Stimulated activated memory B cell treated with anti-CD40 and anti-IgM and Interleukin-4, amounts not matched to agents 10 μg/mL and 1 μg/mL and 100 μg/mL, for 72 hours (primary cell): ENCODE measurements around the gene FSIP1.
"Not testable (repeated sequence)": the region's sequence is repeated elsewhere in the genome, so short reads cannot be mapped to it uniquely, and the experiment has no call there.

Source experiments
- ATAC-seq: fragments of 150-1000 bp; cut with Tn5 transposase; 2 replicates; pipeline ENCODE4 v1.10.0; 2021
- H3K27ac Mint-ChIP-seq: one replicate; pipeline ENCODE4 v1.8.0; 2022; ENCODE audit warnings: mild to moderate bottlenecking, mixed read lengths
- H3K27me3 Mint-ChIP-seq: one replicate; pipeline ENCODE4 v1.8.0; 2022; ENCODE audit warnings: mixed read lengths
- H3K36me3 Mint-ChIP-seq: one replicate; pipeline ENCODE4 v1.8.0; 2022; ENCODE audit warnings: mixed read lengths
- H3K4me1 Mint-ChIP-seq: one replicate; pipeline ENCODE4 v1.8.0; 2022; ENCODE audit warnings: mixed read lengths
- H3K4me3 Mint-ChIP-seq: one replicate; pipeline ENCODE4 v1.8.0; 2022; ENCODE audit warnings: mild to moderate bottlenecking, moderate library complexity, mixed read lengths
- H3K9me3 Mint-ChIP-seq: one replicate; pipeline ENCODE4 v1.8.0; 2022; ENCODE audit warnings: mixed read lengths

FSIP1 gene

DNA sequence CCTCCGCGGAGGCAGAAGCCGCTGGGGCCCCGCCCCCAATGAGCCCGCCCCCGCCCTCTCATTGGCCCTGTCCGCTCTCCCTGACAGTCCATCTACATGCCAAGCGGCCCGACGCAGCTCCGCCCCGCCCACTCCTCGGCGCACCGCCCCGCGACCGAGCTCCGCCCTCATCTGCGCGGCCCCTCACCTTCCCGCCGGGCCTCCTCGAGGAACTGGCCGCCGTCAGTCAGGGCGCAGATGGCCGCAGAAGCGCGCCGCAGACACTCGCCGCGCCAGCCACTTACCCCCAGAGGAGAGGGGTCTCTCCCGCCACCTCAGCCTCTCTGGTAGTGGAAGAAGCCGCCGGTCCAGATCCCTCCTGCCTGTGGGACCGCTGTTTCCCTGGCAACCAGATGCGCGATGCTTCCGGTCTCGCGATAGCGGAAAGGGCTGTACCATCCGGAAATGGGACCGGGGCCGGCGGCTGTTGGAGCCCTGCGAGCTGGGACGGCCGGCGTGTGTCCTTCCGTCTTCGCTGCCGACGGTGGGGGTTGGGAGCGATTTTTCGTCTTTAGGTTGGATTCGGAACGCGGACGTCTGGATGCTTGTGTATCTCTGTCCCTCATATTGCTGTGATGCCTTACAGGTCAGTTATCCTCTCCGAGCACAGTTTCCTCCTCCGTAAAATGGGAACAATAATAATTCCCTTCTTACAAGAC, at the start of gene FSIP1:
TSS of gene FSIP1 (minus strand) at position 401 of the 698 bp plus-strand sequence. CDS start 6,317 bp downstream, outside the sequence.
- H3K27ac Mint-ChIP-seq = peak within 1 kb of the TSS; percentile 90
- no peaks in the 10 kb centered on the region for H3K9me3 Mint-ChIP-seq
- ATAC-seq = peak; percentile 100
- no peaks in the 10 kb centered on the region for H3K36me3 Mint-ChIP-seq
- H3K4me1 Mint-ChIP-seq = peaks cover 24% of the 10 kb centered on the region
- H3K27me3 Mint-ChIP-seq = peaks cover 2% of the 10 kb centered on the region
- peak within 1 kb of the TSS; percentile 97 for H3K4me3 Mint-ChIP-seq

DNA sequence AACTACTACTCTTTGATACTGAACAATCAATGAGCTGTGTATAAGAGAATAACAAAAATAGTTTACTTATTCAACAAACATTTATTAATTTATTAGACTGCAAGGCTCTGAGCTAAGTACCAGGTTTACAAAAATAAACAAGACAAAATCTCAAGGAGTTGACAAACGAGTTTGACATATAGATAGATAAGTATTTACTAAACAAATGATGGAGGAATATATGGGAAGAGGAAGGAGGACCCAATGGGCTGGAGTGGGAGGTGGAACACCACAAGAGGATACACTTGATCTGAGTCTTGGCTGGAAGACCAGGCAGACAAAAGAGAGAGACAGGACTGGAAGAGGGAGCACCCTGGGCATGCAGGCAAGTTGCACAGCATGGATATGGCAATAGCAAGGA, 47.5 kb upstream of the FSIP1 start:
- Mint-ChIP-seq H3K27ac (no peak overlapping the region), H3K4me3 (no peak overlapping the region), H3K9me3 (no peaks in the 10 kb centered on the region), H3K36me3 (no peaks in the 10 kb centered on the region), H3K4me1 (no peaks in the 10 kb centered on the region), H3K27me3 (peaks cover 45% of the 10 kb centered on the region)
- no peak for ATAC-seq

DNA sequence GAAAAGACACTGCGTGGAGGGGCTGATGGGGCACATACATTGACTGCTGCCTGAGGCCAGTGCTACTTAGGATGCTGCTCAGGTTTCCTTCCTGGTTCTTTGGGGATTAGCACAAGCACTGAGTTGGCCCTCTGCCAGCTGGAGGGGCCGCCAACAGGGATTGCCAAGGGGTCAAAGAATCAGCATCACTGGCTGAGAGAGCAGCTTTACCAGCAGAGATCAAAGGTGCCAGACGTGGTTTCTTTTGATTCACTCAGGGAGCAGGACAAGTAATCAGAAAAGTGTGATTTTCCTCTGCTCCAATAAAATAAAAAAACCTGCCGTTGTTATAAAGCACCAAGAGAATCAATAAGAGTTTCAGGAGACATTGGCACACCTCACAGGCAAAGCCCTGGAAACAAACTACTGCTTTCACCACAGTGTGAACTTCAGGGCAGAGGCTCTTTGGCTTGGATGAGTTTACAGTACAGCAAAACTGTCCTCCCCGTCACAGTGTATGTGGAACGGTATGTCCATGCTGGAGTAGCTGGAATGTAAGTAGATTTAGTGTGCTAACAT, 45.8 kb upstream of the FSIP1 start:
- no peak for ATAC-seq
- H3K4me3 Mint-ChIP-seq = no peak overlapping the region
- H3K27ac Mint-ChIP-seq = no peak overlapping the region
- H3K27me3 Mint-ChIP-seq = peaks cover 35% of the 10 kb centered on the region
- no peaks in the 10 kb centered on the region for H3K4me1 Mint-ChIP-seq
- no peaks in the 10 kb centered on the region for H3K9me3 Mint-ChIP-seq
- H3K36me3 Mint-ChIP-seq = no peaks in the 10 kb centered on the region

- Mint-ChIP-seq H3K27ac (no peak overlapping the region), H3K27me3 (peaks cover 34% of the 10 kb centered on the region), H3K4me3 (no peak overlapping the region), H3K9me3 (no peaks in the 10 kb centered on the region), H3K36me3 (no peaks in the 10 kb centered on the region), H3K4me1 (no peaks in the 10 kb centered on the region)
- no peak for ATAC-seq
Measured at GRCh38 chr15:39826975-39827374, 44.3 kb upstream of the FSIP1 start.

- Mint-ChIP-seq H3K36me3 (no peaks in the 10 kb centered on the region), H3K4me3 (no peak overlapping the region), H3K27me3 (peaks cover 19% of the 10 kb centered on the region), H3K27ac (no peak overlapping the region), H3K9me3 (no peaks in the 10 kb centered on the region), H3K4me1 (no peaks in the 10 kb centered on the region)
- ATAC-seq = no peak
Measured at GRCh38 chr15:39823634-39824033, 41.0 kb upstream of the FSIP1 start.

- Mint-ChIP-seq H3K36me3 (no peaks in the 10 kb centered on the region), H3K4me3 (no peak overlapping the region), H3K27ac (no peak overlapping the region), H3K4me1 (no peaks in the 10 kb centered on the region), H3K27me3 (peaks cover 2% of the 10 kb centered on the region), H3K9me3 (no peaks in the 10 kb centered on the region)
- ATAC-seq = no peak
Measured at GRCh38 chr15:39820050-39820602, 37.5 kb upstream of the FSIP1 start.

DNA sequence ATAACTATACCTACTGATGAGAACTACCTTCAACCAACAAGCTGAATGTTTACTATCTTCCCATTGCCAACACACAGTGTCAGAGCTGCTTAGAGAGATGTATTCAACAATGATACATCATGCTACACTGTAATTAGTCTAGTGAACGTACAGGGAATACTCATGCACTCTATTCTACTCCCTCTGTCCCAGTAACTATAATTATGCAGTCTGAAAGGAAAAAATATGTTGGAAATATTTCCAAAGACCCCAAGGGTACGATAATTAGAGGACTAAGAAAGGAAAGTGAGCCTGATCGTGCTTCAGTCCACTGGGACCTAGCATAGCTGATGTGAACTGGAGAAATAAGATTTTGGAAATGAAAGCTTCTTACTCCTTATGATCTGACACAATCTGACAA, 36.9 kb upstream of the FSIP1 start:
- no peak overlapping the region for H3K4me3 Mint-ChIP-seq
- peaks cover 8% of the 10 kb centered on the region for H3K27me3 Mint-ChIP-seq
- no peaks in the 10 kb centered on the region for H3K9me3 Mint-ChIP-seq
- no peak overlapping the region for H3K27ac Mint-ChIP-seq
- ATAC-seq = no peak
- H3K36me3 Mint-ChIP-seq = no peaks in the 10 kb centered on the region
- no peaks in the 10 kb centered on the region for H3K4me1 Mint-ChIP-seq

- ATAC-seq = no peak
- Mint-ChIP-seq H3K36me3 (no peaks in the 10 kb centered on the region), H3K27ac (no peak overlapping the region), H3K9me3 (no peaks in the 10 kb centered on the region), H3K4me3 (no peak overlapping the region), H3K4me1 (no peaks in the 10 kb centered on the region), H3K27me3 (peaks cover 20% of the 10 kb centered on the region)
Measured at GRCh38 chr15:39817892-39818291, 35.3 kb upstream of the FSIP1 start.

DNA sequence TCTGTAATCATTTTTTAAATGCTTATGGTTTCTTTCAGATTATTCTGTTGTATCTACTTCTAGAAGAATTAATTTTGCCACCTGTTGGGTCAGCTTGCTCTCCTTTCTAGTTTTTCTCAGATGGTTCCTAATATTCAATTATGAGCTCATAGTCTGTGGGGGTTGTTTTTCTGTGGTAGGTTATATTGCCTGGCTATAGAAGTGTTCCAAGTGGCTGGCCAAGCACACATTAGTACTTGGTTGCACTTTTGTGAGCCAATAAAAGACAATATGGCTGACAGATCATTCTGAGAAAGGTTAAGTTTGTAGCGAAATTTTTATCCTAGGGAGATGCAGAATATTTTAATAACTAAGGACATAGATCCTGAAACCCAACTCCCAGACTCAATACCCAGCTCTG, 31.8 kb upstream of the FSIP1 start:
- Mint-ChIP-seq H3K27ac (no peak overlapping the region), H3K4me1 (no peaks in the 10 kb centered on the region), H3K4me3 (no peak overlapping the region), H3K27me3 (peaks cover 24% of the 10 kb centered on the region), H3K36me3 (no peaks in the 10 kb centered on the region), H3K9me3 (no peaks in the 10 kb centered on the region)
- ATAC-seq = no peak

DNA sequence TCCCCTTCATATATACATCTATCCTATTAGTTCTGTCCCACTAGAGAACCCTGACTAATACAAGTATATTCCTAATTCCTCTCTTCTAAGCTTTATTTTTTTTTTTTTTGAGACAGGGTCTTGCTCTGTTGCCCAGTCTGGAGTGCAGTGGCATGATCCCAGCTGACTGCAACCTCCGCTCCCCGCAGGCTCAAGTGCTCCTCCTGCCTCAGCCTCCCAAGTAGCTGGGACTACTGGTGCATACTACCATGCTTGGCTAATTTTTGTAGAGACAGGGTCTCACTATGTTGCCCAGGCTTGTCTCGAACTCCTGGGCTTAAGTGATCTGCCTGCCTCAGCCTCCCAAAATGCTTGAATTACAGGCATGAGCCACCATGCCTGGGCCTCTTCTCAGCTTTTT, 30.0 kb upstream of the FSIP1 start:
- H3K36me3 Mint-ChIP-seq, ATAC-seq, H3K4me3 Mint-ChIP-seq, H3K4me1 Mint-ChIP-seq, H3K27ac Mint-ChIP-seq, H3K9me3 Mint-ChIP-seq: not testable (repeated sequence)
- peaks cover 42% of the 10 kb centered on the region for H3K27me3 Mint-ChIP-seq

- ATAC-seq = no peak
- H3K4me3 Mint-ChIP-seq = no peak overlapping the region
Measured at GRCh38 chr15:39808909-39809308, 26.3 kb upstream of the FSIP1 start.

DNA sequence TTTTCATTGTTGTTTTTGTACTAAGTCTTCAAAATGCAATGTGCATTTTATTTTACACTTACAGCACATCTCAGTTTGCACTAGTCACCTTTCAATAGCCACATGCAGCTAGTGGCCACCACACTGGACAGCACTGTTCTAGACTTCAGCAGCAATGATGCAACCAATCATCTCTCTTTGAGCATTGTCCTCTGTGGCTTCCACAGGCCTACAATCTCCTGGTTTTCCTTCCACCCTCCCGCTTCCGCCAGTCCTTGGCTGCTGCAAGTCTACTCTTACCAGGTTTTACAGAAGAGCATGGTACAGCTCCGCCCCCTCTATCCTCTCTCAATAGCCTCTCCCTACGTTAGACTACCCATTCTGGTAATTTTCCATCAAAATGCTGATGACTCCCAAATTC, 25.1 kb upstream of the FSIP1 start:
- Mint-ChIP-seq H3K36me3 (no peaks in the 10 kb centered on the region), H3K4me1 (no peaks in the 10 kb centered on the region), H3K4me3 (no peak overlapping the region), H3K9me3 (no peaks in the 10 kb centered on the region), H3K27ac (no peak overlapping the region), H3K27me3 (peaks cover 29% of the 10 kb centered on the region)
- ATAC-seq = no peak

More at GRCh38 chr15:39808909-39809308, 26.3 kb upstream of the FSIP1 start:
- H3K36me3 Mint-ChIP-seq = no peaks in the 10 kb centered on the region
- H3K27ac Mint-ChIP-seq = no peak overlapping the region
- no peaks in the 10 kb centered on the region for H3K9me3 Mint-ChIP-seq
- no peaks in the 10 kb centered on the region for H3K4me1 Mint-ChIP-seq
- H3K27me3 Mint-ChIP-seq = peaks cover 28% of the 10 kb centered on the region

DNA sequence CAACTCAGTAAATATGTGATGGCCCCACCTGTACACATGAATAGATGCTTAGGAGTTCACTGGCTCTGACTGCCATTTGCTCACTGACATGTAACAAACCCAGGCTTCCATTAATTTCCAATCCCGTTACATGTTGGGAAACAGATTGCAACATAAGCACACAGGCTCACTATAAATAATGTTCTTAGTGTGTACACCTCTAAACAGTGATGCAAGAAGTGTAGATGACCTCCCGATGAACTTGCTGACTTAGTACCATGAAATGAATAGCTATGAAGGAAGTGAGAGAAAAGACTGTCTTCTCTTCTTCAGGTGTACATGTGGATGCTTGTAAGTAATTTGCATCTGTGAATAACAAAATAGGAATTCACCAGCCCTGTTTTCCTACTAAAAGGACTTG, 21.4 kb upstream of the FSIP1 start:
- H3K9me3 Mint-ChIP-seq = no peaks in the 10 kb centered on the region
- ATAC-seq = no peak
- no peaks in the 10 kb centered on the region for H3K4me1 Mint-ChIP-seq
- H3K27me3 Mint-ChIP-seq = peaks cover 49% of the 10 kb centered on the region
- H3K4me3 Mint-ChIP-seq = no peak overlapping the region
- no peak overlapping the region for H3K27ac Mint-ChIP-seq
- no peaks in the 10 kb centered on the region for H3K36me3 Mint-ChIP-seq

DNA sequence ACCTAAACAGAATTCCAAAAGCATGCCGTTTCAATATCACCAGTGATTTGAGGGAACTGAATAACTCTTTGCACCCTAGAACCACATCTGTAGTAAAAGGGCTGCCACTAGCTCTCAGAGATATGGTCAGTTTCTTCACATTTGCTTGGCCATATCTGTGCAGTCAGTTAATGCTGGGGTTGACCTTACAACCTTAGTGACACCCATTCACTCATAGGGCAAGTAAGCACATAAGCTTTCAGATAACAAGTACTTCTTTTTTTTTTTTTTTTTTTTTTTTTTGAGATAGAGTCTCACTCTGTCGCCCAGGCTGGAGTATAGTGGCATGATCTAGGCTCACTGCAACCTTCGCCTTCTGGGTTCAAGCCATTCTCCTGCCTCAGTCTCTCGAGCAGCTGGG, 20.4 kb upstream of the FSIP1 start:
- no peak overlapping the region for H3K27ac Mint-ChIP-seq
- H3K4me1 Mint-ChIP-seq = no peaks in the 10 kb centered on the region
- H3K9me3 Mint-ChIP-seq = no peaks in the 10 kb centered on the region
- peaks cover 49% of the 10 kb centered on the region for H3K27me3 Mint-ChIP-seq
- H3K4me3 Mint-ChIP-seq = no peak overlapping the region
- no peaks in the 10 kb centered on the region for H3K36me3 Mint-ChIP-seq
- ATAC-seq = no peak

DNA sequence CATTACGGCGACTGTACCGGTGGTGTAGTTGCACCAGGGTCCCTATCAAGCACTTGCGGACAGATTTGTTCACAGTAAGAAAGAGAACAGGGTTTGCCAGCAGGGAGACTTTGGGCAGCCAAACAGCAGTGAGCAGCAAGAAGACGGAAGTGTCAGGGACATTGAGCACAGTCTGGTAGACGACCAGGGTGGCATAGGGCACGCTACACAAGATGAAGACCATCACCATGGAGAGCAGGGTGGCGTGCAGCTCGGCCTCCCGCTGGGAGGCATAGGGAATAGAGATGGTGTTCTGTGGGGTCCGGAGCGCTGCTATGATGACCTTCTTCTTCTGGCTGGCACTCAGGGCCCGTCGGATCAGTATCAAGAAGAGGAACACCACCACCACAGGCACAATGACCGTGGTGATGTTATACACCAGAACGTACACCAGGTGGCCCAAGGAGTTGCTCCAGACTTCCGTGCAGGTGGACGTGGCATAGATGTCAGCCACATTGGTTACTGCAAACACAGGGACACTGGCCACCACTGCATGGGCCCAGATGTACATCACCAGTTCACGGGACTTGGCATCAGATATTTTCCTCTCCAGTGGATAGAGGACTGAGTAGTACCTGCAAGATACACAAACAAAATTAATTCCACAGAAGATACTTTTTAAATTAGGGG, 19.1 kb upstream of the FSIP1 start:
- Mint-ChIP-seq H3K27ac (no peak overlapping the region), H3K9me3 (no peaks in the 10 kb centered on the region), H3K4me1 (no peaks in the 10 kb centered on the region), H3K4me3 (no peak overlapping the region), H3K27me3 (peaks cover 58% of the 10 kb centered on the region), H3K36me3 (no peaks in the 10 kb centered on the region)
- peak; percentile 58 for ATAC-seq

GRCh38 chr15:39799552-39800011, 16.9 kb upstream of the FSIP1 start:
- Mint-ChIP-seq H3K4me3 (no peak overlapping the region), H3K27ac (no peak overlapping the region), H3K27me3 (peaks cover 78% of the 10 kb centered on the region), H3K4me1 (no peaks in the 10 kb centered on the region), H3K36me3 (no peaks in the 10 kb centered on the region), H3K9me3 (no peaks in the 10 kb centered on the region)
- ATAC-seq = no peak
